Neuronal stem cell (in vitro differentiated cells): Measurements from ENCODE around the gene HEPACAM.

Source experiments
- DNase-seq: peaks from one replicate; pipeline ENCODE4 v3.0.0-alpha.2; 2013; ENCODE audit warnings: low spot score
- H2AFZ ChIP-seq: one replicate; pipeline ENCODE4 v1.6.1; 2013; ENCODE audit warnings: mild to moderate bottlenecking, low read length, inconsistent platforms
- H2AK5ac ChIP-seq: 2 replicates; pipeline ENCODE4 v1.6.1; 2013; ENCODE audit warnings: low read depth, mild to moderate bottlenecking, inconsistent platforms, low read length, moderate library complexity, mixed read lengths
- H2BK120ac ChIP-seq: 2 replicates; pipeline ENCODE4 v1.6.1; 2013; ENCODE audit warnings: low read depth, mild to moderate bottlenecking, inconsistent platforms, low read length, moderate library complexity, mixed read lengths
- H2BK12ac ChIP-seq: one replicate; pipeline ENCODE4 v1.6.1; 2013; ENCODE audit warnings: low read length, inconsistent platforms
- H2BK15ac ChIP-seq: 2 replicates; pipeline ENCODE4 v1.6.1; 2013; ENCODE audit warnings: mild to moderate bottlenecking, low read length, inconsistent platforms, mixed read lengths
- H2BK5ac ChIP-seq: one replicate; pipeline ENCODE4 v1.6.1; 2013; ENCODE audit warnings: inconsistent platforms, mild to moderate bottlenecking, low read length, moderate library complexity
- H3K14ac ChIP-seq: one replicate; pipeline ENCODE4 v1.6.1; 2013; ENCODE audit warnings: low read length, inconsistent platforms
- H3K18ac ChIP-seq: 2 replicates; pipeline ENCODE4 v1.6.1; 2013; ENCODE audit warnings: low read length, inconsistent platforms
- H3K23ac ChIP-seq: 2 replicates; pipeline ENCODE4 v1.6.1; 2013; ENCODE audit warnings: low read depth, mild to moderate bottlenecking, mixed read lengths, low read length, inconsistent platforms; ENCODE audit not compliant: poor library complexity
- H3K27ac ChIP-seq: replicated peaks from 3 replicates; pipeline ENCODE4 v1.5.1; 2013; ENCODE audit warnings: low read length, inconsistent platforms
- H3K27me3 ChIP-seq, 3 experiments: 2 replicates each; pipeline ENCODE4 v1.6.1; 2013; ENCODE audit warnings: low read length in 3 of 3, mild to moderate bottlenecking in 2 of 3, inconsistent platforms in 1 of 3, low read depth in 1 of 3, mixed read lengths in 1 of 3, moderate library complexity in 1 of 3; ENCODE audit not compliant: control insufficient read depth in 3 of 3, insufficient read depth in 3 of 3
- H3K36me3 ChIP-seq, 2 donors: replicated peaks in 1 of 2; 2 replicates each; pipeline ENCODE4 v1.6.1; 2013; ENCODE audit warnings: low read length in 2 of 2; ENCODE audit not compliant: control insufficient read depth in 2 of 2, insufficient read depth in 2 of 2
- H3K4ac ChIP-seq: 2 replicates; pipeline ENCODE4 v1.6.1; 2013; ENCODE audit warnings: inconsistent platforms, mild to moderate bottlenecking, low read length, moderate library complexity
- H3K4me1 ChIP-seq, 2 donors: 1 replicate in 1 of 2; 2 replicates in 1 of 2; pipeline ENCODE4 v1.6.1; 2013; ENCODE audit warnings: low read length in 2 of 2, low read depth in 1 of 2; ENCODE audit not compliant: control insufficient read depth in 2 of 2, insufficient read depth in 1 of 2
- H3K4me2 ChIP-seq: one replicate; pipeline ENCODE4 v1.6.1; 2013; ENCODE audit warnings: mild to moderate bottlenecking, low read length, inconsistent platforms; ENCODE audit not compliant: insufficient read depth, poor library complexity, severe bottlenecking
- H3K4me3 ChIP-seq, 2 donors: 2 replicates each; pipeline ENCODE4 v1.5.1; 2013; ENCODE audit warnings: low read length in 2 of 2, mild to moderate bottlenecking in 2 of 2, inconsistent platforms in 1 of 2, moderate library complexity in 1 of 2
- H3K79me1 ChIP-seq: one replicate; pipeline ENCODE4 v1.6.1; 2013; ENCODE audit warnings: low read depth, mild to moderate bottlenecking, inconsistent platforms, low read length, moderate library complexity
- H3K9ac ChIP-seq: one replicate; pipeline ENCODE4 v1.6.1; 2013; ENCODE audit warnings: mild to moderate bottlenecking, low read depth, low read length, inconsistent platforms; ENCODE audit not compliant: poor library complexity
- H3K9me3 ChIP-seq, 2 donors: replicated peaks in 1 of 2; 2 replicates each; pipeline versions ENCODE3 to v1.6.1; 2013; ENCODE audit warnings: low read length in 2 of 2, mild to moderate bottlenecking in 2 of 2, inconsistent platforms in 1 of 2, low read depth in 1 of 2, mixed read lengths in 1 of 2, moderate library complexity in 1 of 2; ENCODE audit not compliant: control insufficient read depth in 2 of 2, insufficient read depth in 1 of 2
- H4K8ac ChIP-seq: one replicate; pipeline ENCODE4 v1.6.1; 2013; ENCODE audit warnings: low read depth, mild to moderate bottlenecking, inconsistent platforms, low read length, moderate library complexity
- H4K91ac ChIP-seq: one replicate; pipeline ENCODE4 v1.6.1; 2013; ENCODE audit warnings: low read length, low read depth, mild to moderate bottlenecking, inconsistent platforms; ENCODE audit not compliant: poor library complexity
- WGBS, 2 donors: extraction: QIAGEN DNeasy Blood & Tissue Kit; methylation state at CpG; one replicate each; pipeline ENCODE4 v1.1.7; 2013; ENCODE audit warnings: missing lambda C conversion rate in 2 of 2, mixed read lengths in 1 of 2; ENCODE audit not compliant: insufficient read length in 2 of 2, insufficient replicate concordance in 1 of 2; ENCODE audit errors: extremely low coverage in 2 of 2; 5-methylcytosine and 5-hydroxymethylcytosine counted together

HEPACAM gene

DNA sequence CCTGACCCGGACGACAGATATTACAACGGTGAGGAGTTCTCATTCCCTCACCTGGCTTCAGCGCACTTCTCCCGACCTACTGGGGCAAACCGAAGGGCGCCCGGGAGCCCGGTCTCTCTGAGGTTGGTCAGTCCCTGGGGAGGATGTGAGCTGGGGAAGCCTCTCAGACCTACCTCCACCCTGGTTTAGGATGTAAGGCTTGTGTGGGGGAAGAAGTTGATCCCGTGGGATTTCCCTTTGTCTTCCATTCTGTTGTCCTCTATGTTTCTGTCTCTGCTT is 58.3 kb downstream of the HEPACAM start:
- WGBS, 2 donors = no CpG with 5 or more reads among the region's 10 CpGs
- H2AK5ac ChIP-seq = peak overlapping the region; percentile 53
- peaks cover 7 to 15% of the 10 kb centered on the region in 2 donors for H3K4me1 ChIP-seq
- H2BK5ac ChIP-seq = peak overlapping the region; percentile 16
- no peak overlapping the region for H4K91ac ChIP-seq
- H3K9me3 ChIP-seq = no peaks in the 10 kb centered on the region
- H3K79me1 ChIP-seq = peaks cover 2% of the 10 kb centered on the region
- no peak overlapping the region for H3K23ac ChIP-seq
- H3K27me3 ChIP-seq = peaks cover 0 to 33% (median 25%) of the 10 kb centered on the region in 3 experiments
- peak overlapping the region in 1 of 2 donors; percentile 72 for H3K4me3 ChIP-seq
- peak overlapping the region; percentile 77 for H2BK120ac ChIP-seq
- no peaks in the 10 kb centered on the region for H3K36me3 ChIP-seq
- peak overlapping the region; percentile 100 for H2AFZ ChIP-seq
- H3K18ac ChIP-seq = peak overlapping the region; percentile 38
- H3K9ac ChIP-seq = no peak overlapping the region
- no peak overlapping the region for H4K8ac ChIP-seq
- H2BK12ac ChIP-seq = peak overlapping the region; percentile 63
- H3K4ac ChIP-seq = no peak overlapping the region
- peak overlapping the region; percentile 59 for H2BK15ac ChIP-seq
- no peak overlapping the region for H3K14ac ChIP-seq
- DNase-seq = no peak
- no peak overlapping the region for H3K4me2 ChIP-seq
- no peak overlapping the region for H3K27ac ChIP-seq

DNA sequence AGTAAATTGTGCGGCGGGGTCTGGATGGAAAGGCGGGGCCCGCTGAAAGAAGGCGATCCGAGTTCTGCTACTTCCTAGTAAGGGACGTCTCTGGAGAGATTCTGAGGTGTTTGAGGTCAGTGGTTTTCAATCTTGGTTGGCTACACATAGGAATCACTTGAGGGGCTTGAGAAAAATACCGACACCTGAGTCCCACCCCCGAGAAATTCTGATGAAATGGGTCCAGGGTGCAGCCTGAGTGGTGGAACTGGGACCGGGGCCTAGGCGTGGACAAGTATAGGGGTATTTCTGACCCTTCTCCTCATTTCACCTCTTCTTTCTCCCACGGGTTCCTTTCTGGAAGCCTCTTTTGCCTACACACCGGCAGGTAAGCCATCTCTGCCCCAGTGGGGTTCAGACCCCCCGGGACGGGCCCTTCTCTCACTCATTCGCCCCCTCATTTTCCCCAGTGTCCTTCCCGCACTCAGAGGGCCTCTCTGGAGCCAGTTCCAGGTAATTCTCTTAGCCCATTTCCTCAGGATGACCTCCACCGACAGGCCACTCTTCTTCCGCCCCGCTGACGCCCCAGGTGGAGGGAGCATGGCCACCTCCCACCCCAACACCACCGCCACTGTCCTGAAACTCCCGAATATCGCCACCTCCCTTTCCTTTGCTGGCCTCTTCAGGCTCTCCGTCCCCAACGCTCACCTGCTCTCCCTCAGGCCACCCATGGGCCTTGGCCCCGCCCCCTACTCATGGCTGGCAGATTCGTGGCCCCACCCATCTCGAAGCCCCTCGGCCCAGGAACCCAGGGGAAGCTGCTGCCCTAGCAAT is 58.8 kb downstream of the HEPACAM start:
- H3K4me3 ChIP-seq = peak overlapping the region; percentile 31 to 72
- H3K27ac ChIP-seq = peak overlapping the region; percentile 42

DNA sequence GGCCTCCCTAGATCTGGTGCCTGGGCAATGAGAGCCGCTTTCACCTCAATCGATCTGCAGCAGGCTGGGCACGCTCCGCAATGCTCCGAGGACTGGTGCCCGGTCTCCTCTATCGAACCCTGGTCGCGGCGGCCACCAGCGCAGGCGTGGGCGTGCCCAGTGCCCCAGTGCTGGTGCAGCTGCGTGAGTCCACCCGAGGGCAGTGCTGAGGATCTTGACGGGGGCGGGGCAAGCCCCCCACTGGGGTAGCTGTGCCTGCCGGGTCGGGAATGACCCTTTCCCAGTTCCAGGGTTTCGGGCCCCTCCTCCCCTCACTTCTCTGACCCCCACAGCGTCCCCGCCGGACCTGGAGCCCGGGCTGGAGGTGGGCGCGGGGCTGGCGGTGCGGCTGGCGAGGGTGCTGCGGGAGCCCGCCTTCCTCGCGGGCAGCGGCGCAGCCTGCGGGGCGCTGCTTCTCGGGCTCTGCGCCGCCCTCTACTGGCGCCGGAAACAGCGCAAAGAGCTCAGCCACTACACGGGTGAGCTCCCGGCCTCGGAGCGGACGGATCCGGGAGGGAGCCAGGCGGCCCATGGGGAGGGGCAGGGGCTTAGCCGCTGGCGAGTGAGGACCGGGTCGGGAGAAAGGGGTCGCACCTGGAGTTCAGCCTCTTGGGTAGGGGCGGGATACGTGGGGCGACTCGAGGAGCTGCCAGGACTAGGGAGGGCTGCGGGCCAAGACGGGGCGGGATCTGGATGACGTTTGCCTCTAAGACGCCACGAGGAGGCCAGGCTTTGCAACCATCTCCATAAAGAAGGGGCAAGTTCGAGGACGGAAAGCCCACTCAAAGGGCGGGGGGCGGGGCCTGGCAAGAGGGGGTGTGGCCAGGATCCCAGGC is 59.7 kb downstream of the HEPACAM start:
- Histone ChIP-seq H3K9me3 (no peaks in the 10 kb centered on the region), H3K9ac (peak overlapping the region; percentile 91), H3K79me1 (peaks cover 2% of the 10 kb centered on the region), H4K91ac (no peak overlapping the region), H2AFZ (peak overlapping the region; percentile 100), H4K8ac (no peak overlapping the region), H3K27me3 (peaks cover 0 to 47% (median 29%) of the 10 kb centered on the region in 3 experiments), H3K4me2 (peak overlapping the region; percentile 91), H2BK5ac (peak overlapping the region; percentile 91), H3K4ac (no peak overlapping the region), H3K4me3 (peak overlapping the region; percentile 72 to 83), H3K14ac (no peak overlapping the region), H3K27ac (peak overlapping the region; percentile 81), H3K36me3 (no peaks in the 10 kb centered on the region), H3K23ac (no peak overlapping the region), H2BK15ac (peak overlapping the region; percentile 90), H3K4me1 (peaks cover 2 to 11% of the 10 kb centered on the region in 2 donors), H2BK120ac (peak overlapping the region; percentile 32), H3K18ac (peak overlapping the region; percentile 98), H2AK5ac (no peak overlapping the region), H2BK12ac (no peak overlapping the region)
- peak; percentile 91 for DNase-seq
- no CpG with 5 or more reads among the region's 69 CpGs for WGBS, 2 donors

More for the DNA sequence above, 58.8 kb downstream of the HEPACAM start:
- Histone ChIP-seq H3K9me3 (no peaks in the 10 kb centered on the region), H2BK120ac (peak overlapping the region; percentile 77), H3K36me3 (no peaks in the 10 kb centered on the region), H2BK12ac (peak overlapping the region; percentile 63), H2AK5ac (peak overlapping the region; percentile 53), H3K27me3 (peaks cover 0 to 39% (median 27%) of the 10 kb centered on the region in 3 experiments), H4K91ac (no peak overlapping the region), H3K4me1 (peaks cover 2 to 11% of the 10 kb centered on the region in 2 donors), H3K4ac (no peak overlapping the region), H2AFZ (peak overlapping the region; percentile 100), H2BK5ac (peak overlapping the region; percentile 16), H3K79me1 (peaks cover 2% of the 10 kb centered on the region), H3K18ac (peak overlapping the region; percentile 80), H3K4me2 (peak overlapping the region; percentile 91), H2BK15ac (peak overlapping the region; percentile 59), H3K14ac (no peak overlapping the region), H3K23ac (no peak overlapping the region), H4K8ac (no peak overlapping the region), H3K9ac (peak overlapping the region; percentile 30)
- WGBS, 2 donors = no CpG with 5 or more reads among the region's 30 CpGs
- DNase-seq = no peak

DNA sequence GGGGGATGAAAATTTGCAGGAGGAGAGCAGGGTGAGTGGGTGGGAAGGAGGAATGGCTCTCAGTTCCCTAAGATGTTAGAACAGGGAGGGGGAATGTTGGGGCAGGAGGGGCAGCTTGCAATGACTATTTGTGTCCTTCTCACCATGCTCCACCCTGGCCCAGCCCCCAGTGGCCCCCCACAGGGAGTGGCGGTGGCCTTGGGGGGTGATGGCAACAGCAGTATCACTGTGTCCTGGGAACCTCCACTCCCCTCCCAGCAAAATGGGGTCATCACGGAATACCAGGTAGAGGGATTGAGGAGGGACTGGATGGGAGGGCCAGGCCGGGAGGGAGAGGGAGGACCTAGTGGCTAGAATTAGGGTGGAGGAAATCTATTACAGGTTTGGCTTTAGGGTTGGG is 60.4 kb downstream of the HEPACAM start:
- Histone ChIP-seq H2BK5ac (peak overlapping the region; percentile 91), H2BK12ac (peak overlapping the region; percentile 63), H4K8ac (no peak overlapping the region), H3K9ac (no peak overlapping the region), H2BK15ac (peak overlapping the region; percentile 90), H2AK5ac (peak overlapping the region; percentile 3), H3K79me1 (peaks cover 2% of the 10 kb centered on the region), H3K9me3 (no peaks in the 10 kb centered on the region), H3K27me3 (peaks cover 0 to 55% (median 36%) of the 10 kb centered on the region in 3 experiments), H3K27ac (no peak overlapping the region), H3K4me1 (peaks cover 2 to 11% of the 10 kb centered on the region in 2 donors), H3K4me2 (peak overlapping the region; percentile 91), H3K36me3 (no peaks in the 10 kb centered on the region), H3K4me3 (peak overlapping the region in 1 of 2 donors; percentile 72), H3K14ac (no peak overlapping the region), H2BK120ac (no peak overlapping the region), H4K91ac (no peak overlapping the region), H2AFZ (peak overlapping the region; percentile 100), H3K4ac (no peak overlapping the region), H3K23ac (no peak overlapping the region), H3K18ac (peak overlapping the region; percentile 52)
- DNase-seq = no peak
- WGBS, 2 donors = no CpG with 5 or more reads among the region's 3 CpGs
